Thoracic aorta (tissue), 2 donors: ENCODE measurements around the gene PLEKHA8. TPM values are rescaled to one million over a fixed set of nuclear protein-coding genes. Genes with fewer than 3 reads are reported as not detected.

Source experiments
- ATAC-seq: fragments of 150-250 bp; one replicate; pipeline ENCODE4 v1.8.0; 2017; ENCODE audit warnings: low read depth; ENCODE audit not compliant: insufficient number of reproducible peaks, low FRiP score
- DNase-seq: peaks from one replicate; pipeline ENCODE4 v3.0.0-alpha.2; 2020; ENCODE audit warnings: low spot score
- H3K27ac ChIP-seq, 2 donors: fragments of 200-600 bp; sonication (generic); 1 replicate in 1 of 2; 2 replicates in 1 of 2; pipeline ENCODE4 v1.5.1; 2016; ENCODE audit warnings: mild to moderate bottlenecking in 2 of 2, moderate library complexity in 2 of 2
- H3K27me3 ChIP-seq: fragments of 200-600 bp; sonication (generic); replicated peaks from 2 replicates; pipeline ENCODE4 v1.6.0; 2016; ENCODE audit warnings: mild to moderate bottlenecking; ENCODE audit not compliant: insufficient read depth
- H3K36me3 ChIP-seq: fragments of 200-600 bp; sonication (generic); one replicate; pipeline ENCODE4 v1.5.1; 2016
- H3K4me1 ChIP-seq, 2 donors: fragments of 200-600 bp; sonication (generic); 1 replicate in 1 of 2; 2 replicates in 1 of 2; pipeline versions ENCODE4 v1.5.1 to v1.6.0; 2016; ENCODE audit warnings: low read depth in 2 of 2, mild to moderate bottlenecking in 1 of 2; ENCODE audit not compliant: control insufficient read depth in 1 of 2
- H3K4me3 ChIP-seq: fragments of 200-600 bp; sonication (generic); 2 replicates; pipeline ENCODE4 v1.5.1; 2016; ENCODE audit warnings: mild to moderate bottlenecking
- H3K9me3 ChIP-seq: fragments of 200-600 bp; sonication (generic); 2 replicates; pipeline ENCODE4 v1.5.1; 2016
- CTCF ChIP-seq: fragments of 200-600 bp; sonication (generic); IDR thresholded peaks from one replicate; pipeline ENCODE4 v1.5.1; 2019; ENCODE audit warnings: antibody characterized with exemption
- total RNA-seq, 2 donors: library from RNA; depleted of rRNA; stranded (reverse); fragments of >200 nt; gene quantifications; one replicate each; pipeline versions ENCODE4 v1.1.0 to v1.2.3, GENCODE V29; 2016

PLEKHA8 gene
- total RNA-seq, 2 donors from 2014 or later = 6.6 to 10.0 TPM

GRCh38 chr7:30074422-30075030 lies 46.3 kb downstream of the PLEKHA8 start:
- DNase-seq = no peak
- Histone ChIP-seq H3K4me1 (peaks cover 0 to 1% of the 10 kb centered on the region in 2 donors), H3K4me3 (no peak overlapping the region), H3K9me3 (no peaks in the 10 kb centered on the region), H3K27ac (no peak overlapping the region), H3K36me3 (peaks cover 7% of the 10 kb centered on the region), H3K27me3 (no peaks in the 10 kb centered on the region)
- no peak for ATAC-seq
- peak; percentile 27 for TF ChIP-seq CTCF

- ATAC-seq = no peak
- no peak for TF ChIP-seq CTCF
- Histone ChIP-seq H3K4me3 (no peak overlapping the region), H3K36me3 (peaks cover 5% of the 10 kb centered on the region), H3K4me1 (no peaks in the 10 kb centered on the region), H3K27ac (no peak overlapping the region), H3K9me3 (no peaks in the 10 kb centered on the region), H3K27me3 (no peaks in the 10 kb centered on the region)
- no peak for DNase-seq
Observed at GRCh38 chr7:30076411-30076810, 48.2 kb downstream of the PLEKHA8 start.

GRCh38 chr7:30078280-30078679 lies 50.1 kb downstream of the PLEKHA8 start:
- H3K27me3 ChIP-seq = no peaks in the 10 kb centered on the region
- DNase-seq (no peak), ATAC-seq (no peak)
- no peak for TF ChIP-seq CTCF
- no peaks in the 10 kb centered on the region for H3K36me3 ChIP-seq
- H3K27ac ChIP-seq = no peak overlapping the region
- H3K4me1 ChIP-seq = no peaks in the 10 kb centered on the region
- no peak overlapping the region for H3K4me3 ChIP-seq
- H3K9me3 ChIP-seq = no peaks in the 10 kb centered on the region

- TF ChIP-seq CTCF = no peak
Observed at GRCh38 chr7:30079880-30080279, 51.7 kb downstream of the PLEKHA8 start.

GRCh38 chr7:30080818-30081217 lies 52.6 kb downstream of the PLEKHA8 start:
- DNase-seq = no peak
- Histone ChIP-seq H3K4me3 (no peak overlapping the region), H3K27ac (no peak overlapping the region), H3K9me3 (no peaks in the 10 kb centered on the region), H3K4me1 (no peaks in the 10 kb centered on the region), H3K27me3 (no peaks in the 10 kb centered on the region), H3K36me3 (no peaks in the 10 kb centered on the region)
- ATAC-seq = no peak
- no peak for TF ChIP-seq CTCF

More at GRCh38 chr7:30079880-30080279, 51.7 kb downstream of the PLEKHA8 start:
- Histone ChIP-seq H3K9me3 (no peaks in the 10 kb centered on the region), H3K4me1 (no peaks in the 10 kb centered on the region), H3K4me3 (no peak overlapping the region), H3K27ac (no peak overlapping the region), H3K27me3 (no peaks in the 10 kb centered on the region), H3K36me3 (no peaks in the 10 kb centered on the region)
- no peak for DNase-seq
- ATAC-seq = no peak
